ENCODE results near the gene DLGAP1. TPM values are rescaled to one million over a fixed set of nuclear protein-coding genes. Genes with fewer than 3 reads are reported as not detected.
"Not testable (repeated sequence)": the region's sequence is repeated elsewhere in the genome, so short reads cannot be mapped to it uniquely, and the experiment has no call there.

The DLGAP1 gene
- total RNA-seq, 1 experiment from 2014 or later: 23.2 TPM

- Histone ChIP-seq H4K5ac (ENCODE audit: insufficient read length, low read depth, low read length) (no peak overlapping the region), H3K4ac (ENCODE audit: low read depth, low read length) (no peak overlapping the region), H2BK12ac (ENCODE audit: insufficient read length, low read depth, low read length) (no peak overlapping the region), H3T11ph (ENCODE audit: low read length) (no peak overlapping the region), H3K56ac (ENCODE audit: insufficient read length, low read depth, low read length) (no peak overlapping the region), H2BK20ac (ENCODE audit: low read depth, low read length, poor library complexity, severe bottlenecking) (no peak overlapping the region), H3K14ac (ENCODE audit: insufficient read depth, low read length) (no peak overlapping the region), H4K8ac (replicated peaks; ENCODE audit: insufficient read length, low read depth, low read length) (no peak overlapping the region), H3K9me3 (ENCODE audit: control insufficient read depth, low read depth, low read length) (no peaks in the 10 kb centered on the region), H2BK5ac (ENCODE audit: insufficient read length, low read length) (no peak overlapping the region), H3K18ac (ENCODE audit: insufficient read length, low read depth, low read length) (no peak overlapping the region), H4K20me1 (ENCODE audit: control insufficient read depth, insufficient read depth, insufficient read length) (no peaks in the 10 kb centered on the region), H2AK5ac (ENCODE audit: insufficient read length, low read length) (no peak overlapping the region), H4K91ac (ENCODE audit: insufficient read length, low read depth, low read length) (no peak overlapping the region), H3K79me1 (ENCODE audit: insufficient read depth, low read depth, low read length, poor library complexity, severe bottlenecking) (no peaks in the 10 kb centered on the region), H3K23ac (ENCODE audit: insufficient read length, low read depth, low read length) (no peak overlapping the region), H2BK120ac (ENCODE audit: low read depth, low read length, poor library complexity, severe bottlenecking) (no peak overlapping the region), H3K79me2 (ENCODE audit: insufficient read depth, low read length) (no peaks in the 10 kb centered on the region), H2AFZ (ENCODE audit: low read length) (no peak overlapping the region), H3K27ac (ENCODE audit: insufficient read length, low read depth, low read length) (no peak overlapping the region), H2BK15ac (ENCODE audit: low read depth, low read length) (no peak overlapping the region), H3K4me1 (ENCODE audit: insufficient read depth, low read length) (peaks cover 13% of the 10 kb centered on the region), H3K23me2 (ENCODE audit: insufficient read length, low read depth, low read length, poor library complexity, severe bottlenecking) (no peaks in the 10 kb centered on the region), H3K27me3 (ENCODE audit: insufficient read depth, low read length) (no peaks in the 10 kb centered on the region), H3K4me2 (ENCODE audit: insufficient read depth, insufficient read length, low read length) (no peak overlapping the region), H3K9ac (ENCODE audit: extremely low read depth, insufficient read length, low read length) (no peak overlapping the region)
- no peak for TF ChIP-seq CTCF (conservative IDR thresholded peaks at IDR 0.05)
- Mint-ChIP-seq H3K4me1 (peaks cover 41 to 42% of the 10 kb centered on the region in 2 experiments), H3K27ac (peak overlapping the region in 1 of 3 experiments; percentile 1; a peak in 2 of 7 replicates), H3K4me3 (no peak overlapping the region), H3K27me3 (ENCODE audit: low read depth) (no peaks in the 10 kb centered on the region), H3K9me3 (no peaks in the 10 kb centered on the region), H3K36me3 (ENCODE audit: insufficient read depth in 1 of 3, low read depth in 3 of 3) (peaks cover 0 to 5% (median 2%) of the 10 kb centered on the region in 3 experiments; a peak in 4 of 7 replicates)
- no peak for DNase-seq
- no CpG with 5 or more reads among the region's 13 CpGs for WGBS (ENCODE audit: extremely low coverage, insufficient read length, low lambda C conversion rate)
Observed at GRCh38 chr18:3581890-3582289, 873.2 kb downstream of the DLGAP1 start.

GRCh38 chr18:3580523-3581025 is 874.5 kb downstream of the DLGAP1 start:
- not testable (repeated sequence) for H3K23me2 ChIP-seq (ENCODE audit: insufficient read length, low read depth, low read length, poor library complexity, severe bottlenecking); H2BK20ac ChIP-seq (ENCODE audit: low read depth, low read length, poor library complexity, severe bottlenecking); H3K9me3 Mint-ChIP-seq; H3K36me3 Mint-ChIP-seq (ENCODE audit: insufficient read depth in 1 of 3, low read depth in 3 of 3); H3K9me3 ChIP-seq (ENCODE audit: control insufficient read depth, low read depth, low read length); H3K79me2 ChIP-seq (ENCODE audit: insufficient read depth, low read length); H2AK5ac ChIP-seq (ENCODE audit: insufficient read length, low read length); H3K4me3 Mint-ChIP-seq; H3K4ac ChIP-seq (ENCODE audit: low read depth, low read length); H2BK12ac ChIP-seq (ENCODE audit: insufficient read length, low read depth, low read length); H3T11ph ChIP-seq (ENCODE audit: low read length); H3K4me2 ChIP-seq (ENCODE audit: insufficient read depth, insufficient read length, low read length); DNase-seq; H2BK5ac ChIP-seq (ENCODE audit: insufficient read length, low read length); H3K79me1 ChIP-seq (ENCODE audit: insufficient read depth, low read depth, low read length, poor library complexity, severe bottlenecking); H2AFZ ChIP-seq (ENCODE audit: low read length); H4K91ac ChIP-seq (ENCODE audit: insufficient read length, low read depth, low read length); H3K23ac ChIP-seq (ENCODE audit: insufficient read length, low read depth, low read length); H3K56ac ChIP-seq (ENCODE audit: insufficient read length, low read depth, low read length); H3K27me3 ChIP-seq (ENCODE audit: insufficient read depth, low read length); H2BK120ac ChIP-seq (ENCODE audit: low read depth, low read length, poor library complexity, severe bottlenecking); H2BK15ac ChIP-seq (ENCODE audit: low read depth, low read length); H3K18ac ChIP-seq (ENCODE audit: insufficient read length, low read depth, low read length); H4K8ac ChIP-seq (replicated peaks; ENCODE audit: insufficient read length, low read depth, low read length); H4K20me1 ChIP-seq (ENCODE audit: control insufficient read depth, insufficient read depth, insufficient read length); H4K5ac ChIP-seq (ENCODE audit: insufficient read length, low read depth, low read length); H3K9ac ChIP-seq (ENCODE audit: extremely low read depth, insufficient read length, low read length); H3K27ac ChIP-seq (ENCODE audit: insufficient read length, low read depth, low read length); H3K27me3 Mint-ChIP-seq (ENCODE audit: low read depth)
- Mint-ChIP-seq H3K4me1 (peaks cover 33 to 39% of the 10 kb centered on the region in 2 experiments), H3K27ac (peak overlapping the region in 2 of 3 experiments; percentile 20 to 72; a peak in 3 of 7 replicates)
- Histone ChIP-seq H3K14ac (ENCODE audit: insufficient read depth, low read length) (peak overlapping the region; percentile 71), H3K4me1 (ENCODE audit: insufficient read depth, low read length) (peaks cover 12% of the 10 kb centered on the region)
- WGBS (ENCODE audit: extremely low coverage, insufficient read length, low lambda C conversion rate): no CpG with 5 or more reads among the region's 22 CpGs
